ENCODE results near the gene SRSF10.
"Not testable (repeated sequence)": the region's sequence is repeated elsewhere in the genome, so short reads cannot be mapped to it uniquely, and the experiment has no call there.

SRSF10 gene

DNA sequence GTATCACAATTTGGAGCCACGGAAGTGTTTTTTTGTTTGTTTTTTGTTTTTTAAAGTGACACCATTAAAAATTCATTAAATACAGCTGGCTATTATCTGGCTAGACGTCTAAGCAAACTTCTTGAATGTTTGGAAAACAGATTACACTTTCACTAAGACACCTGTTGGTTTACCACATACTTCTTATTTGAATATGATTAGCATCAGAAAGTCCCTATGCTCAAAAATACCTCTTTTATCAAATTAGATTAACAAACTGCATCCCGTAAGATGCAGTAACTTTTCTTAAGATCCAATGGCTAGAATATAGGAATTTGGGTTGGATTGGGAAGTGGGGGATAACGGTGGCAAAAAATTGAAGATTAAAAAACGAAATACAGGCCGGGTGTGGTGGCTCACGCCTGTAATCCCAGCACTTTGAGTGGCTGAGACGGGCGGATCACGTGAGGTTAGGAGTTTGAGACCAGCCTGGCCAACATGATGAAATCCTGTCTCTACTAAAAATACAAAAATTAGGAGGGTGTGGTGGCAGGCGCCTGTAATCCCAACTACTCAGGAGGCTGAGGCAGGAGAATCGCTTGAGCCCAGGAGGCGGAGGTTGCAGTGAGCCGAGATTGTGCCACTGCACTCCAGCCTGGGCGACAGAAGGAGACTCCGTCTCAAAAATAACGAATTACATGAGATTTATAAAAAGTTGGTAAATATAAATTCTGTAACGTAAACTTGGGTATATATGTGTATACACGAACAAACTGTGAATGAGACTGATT is 21.9 kb downstream of the SRSF10 start:
- DNase-seq: not testable (repeated sequence)

DNA sequence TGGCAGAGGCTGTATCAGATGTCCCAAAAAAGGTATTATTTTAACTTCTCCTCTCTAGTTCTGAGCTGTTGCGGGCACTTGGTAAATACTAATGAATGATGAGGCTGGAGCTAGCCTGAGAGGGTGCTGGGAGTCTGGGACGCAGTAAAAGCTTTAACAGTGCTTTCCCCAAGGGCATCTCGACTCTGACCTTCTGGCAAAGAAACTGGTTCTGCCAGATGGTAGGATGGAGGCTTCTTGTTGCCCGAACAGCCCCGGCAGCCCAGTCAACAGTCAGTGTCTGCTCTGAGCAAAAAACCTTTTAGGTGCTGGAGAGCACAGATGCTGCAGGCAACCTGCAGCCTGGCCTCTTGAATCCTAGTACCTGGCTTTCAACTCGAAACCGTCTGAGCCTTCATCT is 23.0 kb downstream of the SRSF10 start:
- no peak for DNase-seq

DNA sequence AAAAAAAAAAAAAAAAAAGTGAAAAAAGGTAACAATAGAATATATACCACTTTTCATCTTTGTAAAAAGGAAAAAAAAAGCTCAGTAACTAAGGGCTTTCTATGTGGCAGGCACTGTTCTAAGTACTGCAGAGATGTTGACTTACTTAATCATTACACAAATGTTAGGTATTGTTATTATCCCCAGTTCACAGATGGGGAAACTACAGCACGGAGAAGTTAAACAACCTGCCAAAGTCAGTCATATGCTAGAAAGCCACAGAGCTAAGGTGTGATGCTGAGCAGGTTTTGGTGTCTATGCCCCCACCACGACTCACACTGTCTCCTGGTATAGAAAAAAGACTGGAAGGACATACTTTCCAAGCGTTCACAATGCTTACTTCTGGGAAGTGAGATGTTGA is 27.1 kb downstream of the SRSF10 start:
- DNase-seq: no peak

DNA sequence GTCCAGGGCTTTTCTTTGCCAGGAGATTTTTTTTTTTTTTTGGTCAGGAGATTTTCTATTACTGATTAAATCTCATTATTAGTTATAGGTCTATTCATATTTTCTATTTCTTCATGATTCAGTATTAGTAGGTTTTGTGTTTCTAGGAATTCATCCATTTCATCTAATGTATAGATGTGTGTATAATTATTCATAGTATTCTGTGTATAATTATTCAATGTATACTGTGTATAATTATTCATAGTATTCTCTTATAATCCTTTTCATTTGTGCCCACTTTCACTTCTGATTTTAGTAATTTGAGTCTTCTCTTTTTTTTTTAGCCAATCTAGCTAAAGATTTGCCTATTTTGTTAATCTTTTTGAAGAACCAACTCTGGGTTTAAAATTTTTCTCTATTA is 32.8 kb downstream of the SRSF10 start:
- DNase-seq: no peak

DNA sequence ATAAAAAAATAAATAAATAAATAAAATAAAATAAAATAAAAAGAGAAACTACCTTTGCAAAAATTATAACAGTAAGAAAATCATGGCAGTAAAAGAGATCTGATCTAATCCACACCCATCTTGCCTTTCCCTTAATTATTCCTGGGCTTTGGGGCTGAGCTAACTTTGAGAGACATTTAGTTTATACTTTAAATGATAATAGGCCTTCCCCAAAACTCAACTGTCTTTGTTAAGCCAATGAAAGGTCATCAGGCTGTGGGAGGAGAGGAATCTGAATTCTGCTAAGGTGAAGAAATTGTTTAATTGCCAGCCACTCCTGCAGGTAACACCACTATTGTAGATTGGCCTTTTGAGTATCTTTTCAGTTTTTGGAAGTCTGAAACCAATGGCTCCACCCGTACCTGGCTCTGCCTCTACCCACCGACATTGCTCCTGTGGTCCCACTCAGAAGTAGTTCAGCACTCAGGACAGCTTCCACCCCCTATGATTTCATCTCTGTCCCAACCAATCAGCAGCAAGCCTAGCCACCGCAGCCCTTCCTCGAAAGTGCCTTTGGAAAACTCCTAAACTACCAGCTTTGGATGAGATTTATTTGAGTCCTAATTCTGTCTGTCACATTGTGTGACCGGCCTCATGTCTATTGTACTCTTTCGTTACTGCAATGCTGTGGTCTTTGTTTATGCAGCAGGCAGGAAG is 43.5 kb downstream of the SRSF10 start:
- DNase-seq: no peak

DNA sequence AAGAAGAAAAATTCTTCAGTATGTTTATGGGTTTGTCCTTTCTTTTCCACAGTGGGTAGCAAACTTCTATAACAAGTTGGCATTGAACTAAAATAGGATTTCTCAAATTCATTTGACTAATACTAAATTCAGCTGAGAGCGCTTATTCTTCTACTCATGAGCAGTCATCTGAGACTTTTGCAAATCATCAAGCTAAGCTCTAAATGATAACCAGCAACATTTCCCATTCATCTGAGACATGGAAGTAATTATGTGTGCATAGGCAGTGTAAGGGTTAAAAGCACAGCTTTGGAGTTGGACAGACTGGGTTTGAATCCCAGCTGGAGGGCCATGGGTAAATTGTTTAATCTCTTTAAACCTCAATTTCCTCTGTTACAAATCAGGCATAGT is 48.6 kb downstream of the SRSF10 start:
- DNase-seq: no peak

DNA sequence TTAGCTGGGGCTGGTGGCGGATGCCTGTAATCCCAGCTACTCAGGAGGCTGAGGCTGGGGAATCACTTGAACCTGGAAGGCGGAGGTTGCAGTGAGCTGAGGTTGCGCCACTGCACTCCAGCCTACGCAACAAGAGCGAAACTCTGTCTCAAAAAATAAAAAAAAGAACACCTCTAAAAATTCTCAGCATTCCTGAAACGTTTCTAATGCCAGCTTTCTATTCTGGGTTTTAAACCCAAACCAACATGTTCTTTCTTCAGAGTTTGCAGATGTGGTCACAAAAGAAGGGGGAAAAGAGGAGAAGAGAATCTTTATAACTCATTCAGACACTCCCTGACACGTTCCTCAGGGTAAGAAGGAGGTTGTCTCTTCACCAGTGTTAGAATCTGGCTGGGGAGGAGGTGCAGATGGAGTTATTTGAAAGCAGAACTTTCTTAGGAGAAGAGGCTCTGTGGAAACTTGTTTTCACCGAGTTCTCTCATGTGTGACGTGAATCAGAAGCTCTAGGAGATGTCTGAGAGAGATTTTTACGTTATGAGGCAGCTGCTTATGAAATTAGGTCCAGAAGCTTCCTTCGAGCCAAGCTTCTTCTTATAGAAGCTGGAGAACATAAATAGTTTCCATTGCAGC is 49.2 kb downstream of the SRSF10 start:
- DNase-seq: no peak

DNA sequence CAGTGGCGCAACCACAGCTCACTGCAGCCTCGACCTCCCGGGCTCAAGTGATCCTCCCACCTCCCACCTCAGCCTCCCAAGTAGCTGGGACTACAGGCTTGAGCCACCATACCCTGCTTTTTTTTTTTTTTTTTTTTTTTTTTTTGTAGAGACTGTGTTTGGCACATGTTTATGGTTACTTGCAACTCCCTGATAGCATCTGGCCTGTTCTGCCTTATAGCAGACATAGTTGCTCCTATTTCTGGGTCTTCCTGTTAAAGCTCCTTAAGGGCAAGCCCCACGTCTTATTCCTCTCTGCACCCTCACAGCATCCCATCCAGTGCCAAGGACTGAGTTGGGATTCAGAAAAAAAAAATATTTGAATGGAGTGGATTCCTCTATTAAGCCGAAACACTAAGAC is 49.9 kb downstream of the SRSF10 start:
- DNase-seq: no peak

DNA sequence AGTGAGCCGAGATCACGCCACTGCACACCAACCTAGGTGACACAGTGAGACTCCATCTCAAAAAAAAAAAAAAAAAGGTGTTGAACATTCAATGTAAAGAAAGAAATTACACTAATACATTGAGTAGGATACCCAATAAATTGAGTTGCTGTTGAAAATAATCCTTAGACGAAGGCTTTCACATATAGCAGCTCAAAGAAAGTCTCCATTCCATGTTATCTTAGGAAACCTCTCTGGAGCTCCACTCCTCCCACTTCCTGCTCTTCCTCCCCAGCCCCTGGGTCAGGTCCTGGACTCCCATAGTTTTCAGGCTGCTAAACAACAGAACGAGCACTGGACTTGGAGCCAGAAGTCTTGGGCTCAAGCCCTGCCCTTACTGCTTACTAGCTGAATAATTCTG is 51.3 kb downstream of the SRSF10 start:
- no peak for DNase-seq

DNA sequence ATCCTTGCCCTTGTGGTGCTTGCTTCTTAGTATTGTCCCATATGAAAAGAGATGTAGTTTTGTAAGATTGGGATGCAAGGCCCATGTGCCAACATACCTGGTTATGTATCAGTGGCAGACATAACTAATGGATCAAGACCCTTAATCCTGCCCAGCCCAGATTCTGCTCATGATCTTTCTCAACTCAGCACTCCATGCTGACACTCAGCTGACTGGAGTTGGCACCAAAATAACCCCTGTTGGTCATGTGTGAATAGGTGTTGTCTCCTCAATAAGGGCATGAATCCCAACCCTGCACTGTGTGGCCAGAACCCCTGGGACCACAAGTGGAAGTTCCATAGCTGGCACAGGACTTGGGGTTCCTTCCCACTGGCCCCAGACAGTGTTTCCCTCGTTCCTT is 53.0 kb downstream of the SRSF10 start:
- DNase-seq: no peak

DNA sequence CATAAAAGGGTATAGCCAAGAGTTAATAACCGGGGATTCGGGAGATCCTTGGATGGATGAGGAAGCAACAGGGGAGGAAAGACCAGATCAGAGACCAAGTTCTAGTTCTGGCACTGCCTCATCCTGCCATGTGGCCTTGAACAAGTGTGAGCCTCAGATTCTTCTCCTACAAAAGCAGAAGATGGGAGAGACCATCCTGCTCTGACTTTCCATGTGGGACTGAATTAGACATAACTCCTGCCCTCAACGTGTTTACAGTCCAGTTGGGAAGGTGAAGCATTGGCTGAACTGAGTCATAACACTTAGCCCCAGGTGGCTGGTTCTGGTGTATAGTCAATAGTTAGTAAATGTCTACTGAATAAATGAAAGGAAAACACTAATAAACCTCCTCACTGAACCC is 54.8 kb downstream of the SRSF10 start:
- no peak for DNase-seq

DNA sequence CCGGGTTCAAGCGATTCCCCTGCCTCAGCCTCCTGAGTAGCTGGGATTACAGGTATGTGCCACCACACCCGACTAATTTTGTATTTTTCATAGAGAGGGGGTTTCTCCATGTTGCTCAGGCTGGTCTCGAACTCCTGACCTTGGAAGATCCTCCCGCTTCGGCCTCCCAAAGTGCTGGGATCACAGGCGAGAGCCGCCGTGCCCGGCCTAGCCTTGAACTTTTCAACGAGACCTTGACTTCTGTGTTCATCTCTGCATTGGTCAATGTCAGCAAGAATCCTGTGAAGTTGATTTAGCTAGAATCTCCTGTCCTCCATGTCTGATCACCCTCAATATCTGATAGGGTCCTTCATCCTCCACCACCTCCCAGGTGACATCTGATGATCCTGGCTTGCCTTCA is 55.5 kb downstream of the SRSF10 start:
- DNase-seq: no peak

DNA sequence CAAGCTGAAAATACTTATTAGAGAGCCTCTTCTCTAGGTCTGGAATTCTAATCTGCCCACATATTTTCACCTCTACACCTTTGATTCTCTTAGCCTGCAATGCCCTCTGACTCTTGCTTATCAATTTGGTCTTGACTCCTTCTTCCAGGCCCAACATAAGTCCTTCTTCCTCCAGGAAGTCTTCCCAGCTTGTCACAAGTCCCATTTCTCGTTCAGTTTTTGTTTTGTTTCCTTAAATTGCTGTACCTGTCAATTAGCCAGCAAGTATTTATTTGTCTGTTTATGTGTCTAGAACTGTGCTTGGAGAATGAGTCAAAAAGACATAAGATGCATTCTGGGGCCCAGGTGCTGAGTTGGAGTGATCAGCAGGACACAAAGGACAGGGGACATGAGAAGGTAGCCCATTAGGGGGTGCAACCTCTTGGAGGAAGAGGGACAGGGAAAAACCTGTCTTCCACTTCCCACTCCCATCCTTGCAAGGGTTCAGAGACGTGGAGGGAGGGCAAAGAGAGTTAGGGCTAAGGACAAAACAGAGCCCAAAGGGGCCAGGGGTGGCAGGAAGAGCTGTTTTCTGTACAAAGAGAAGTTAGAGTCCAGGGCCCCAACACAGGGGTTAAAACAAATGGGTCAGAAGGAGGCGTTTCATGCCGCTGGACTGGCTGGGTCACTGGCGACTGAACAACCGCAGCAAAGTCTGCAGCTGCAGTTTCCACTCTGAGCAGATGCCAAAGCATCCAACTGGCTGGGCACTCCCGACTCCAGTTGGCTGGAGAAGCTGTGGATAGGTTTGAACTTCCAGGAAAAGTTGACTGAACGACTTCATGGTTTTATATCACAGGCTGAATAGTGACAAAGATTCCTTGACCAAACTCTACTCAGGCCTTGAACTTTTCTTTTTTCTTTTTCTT is 56.3 kb downstream of the SRSF10 start:
- DNase-seq: no peak

DNA sequence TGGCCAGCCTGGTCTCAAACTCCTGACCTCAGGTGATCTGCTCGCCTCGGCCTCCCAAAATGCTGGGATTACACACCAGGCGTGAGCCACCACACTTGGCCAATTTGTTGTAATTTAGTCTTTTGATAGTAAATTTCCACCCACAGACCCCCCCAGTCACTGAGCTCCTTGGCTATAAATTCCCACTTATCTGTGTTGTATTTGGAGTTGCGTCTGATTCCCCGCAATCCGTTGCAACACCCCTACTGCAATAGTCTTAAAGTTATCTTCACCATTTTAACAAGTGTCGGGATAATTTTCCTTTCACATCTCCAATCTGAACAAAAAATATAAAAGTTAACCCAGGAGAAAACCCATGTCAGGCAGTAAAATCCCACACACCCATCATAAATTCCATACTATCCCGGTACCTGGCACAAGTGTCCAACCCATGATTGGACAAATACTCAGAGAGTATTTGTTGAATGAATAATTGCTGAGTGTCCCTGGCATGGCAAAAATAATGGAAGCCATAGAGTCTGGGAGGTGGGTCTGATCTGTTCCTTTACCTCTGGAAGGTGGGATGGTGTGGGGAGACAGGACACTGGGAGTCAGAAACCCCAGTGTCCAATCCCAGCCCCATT is 57.7 kb downstream of the SRSF10 start:
- DNase-seq: no peak

DNA sequence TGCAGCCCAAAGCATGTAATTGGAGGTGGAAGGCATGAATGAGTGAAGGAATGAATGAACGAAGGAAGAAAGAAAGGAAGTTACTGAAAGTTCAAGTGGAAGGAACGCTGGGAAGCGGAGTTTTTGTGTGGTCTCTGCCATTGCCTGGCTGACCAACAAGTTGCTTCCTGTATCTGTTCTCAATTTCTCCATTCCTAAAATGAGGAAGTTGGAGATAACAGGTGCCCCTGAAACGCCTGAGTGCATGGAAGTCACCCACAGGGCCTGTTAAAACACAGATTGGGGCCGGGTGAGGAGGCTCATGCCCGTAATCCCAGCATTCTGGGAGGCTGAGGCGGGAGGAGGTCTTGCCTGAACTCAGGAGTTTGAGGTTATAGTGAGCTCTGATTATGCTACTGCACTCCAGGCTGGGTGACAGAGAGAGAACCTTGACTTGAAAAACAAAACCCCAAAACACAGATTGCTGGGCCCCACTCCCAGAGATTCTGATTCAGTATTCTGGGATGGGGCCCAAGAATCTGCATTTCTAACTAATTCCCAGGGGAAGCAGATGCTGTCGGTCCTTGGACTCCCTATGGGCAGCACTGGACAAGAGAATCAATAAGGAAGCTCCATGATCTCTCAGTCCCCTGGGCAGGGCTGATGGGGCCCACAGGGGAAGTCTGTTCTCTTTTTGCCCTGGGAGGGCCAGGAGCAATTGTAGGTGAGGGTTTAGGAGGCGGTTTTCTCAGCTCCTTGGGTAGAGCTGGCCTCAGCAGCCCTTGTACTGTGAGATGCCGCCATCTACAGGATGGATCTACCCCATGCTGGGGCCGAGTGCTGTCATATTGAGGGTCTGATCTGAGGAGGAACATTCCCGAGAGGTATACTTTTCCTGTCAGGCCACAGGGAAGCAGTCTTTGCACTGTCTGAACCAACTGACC is 63.7 kb downstream of the SRSF10 start:
- peak; percentile 38 for DNase-seq

DNA sequence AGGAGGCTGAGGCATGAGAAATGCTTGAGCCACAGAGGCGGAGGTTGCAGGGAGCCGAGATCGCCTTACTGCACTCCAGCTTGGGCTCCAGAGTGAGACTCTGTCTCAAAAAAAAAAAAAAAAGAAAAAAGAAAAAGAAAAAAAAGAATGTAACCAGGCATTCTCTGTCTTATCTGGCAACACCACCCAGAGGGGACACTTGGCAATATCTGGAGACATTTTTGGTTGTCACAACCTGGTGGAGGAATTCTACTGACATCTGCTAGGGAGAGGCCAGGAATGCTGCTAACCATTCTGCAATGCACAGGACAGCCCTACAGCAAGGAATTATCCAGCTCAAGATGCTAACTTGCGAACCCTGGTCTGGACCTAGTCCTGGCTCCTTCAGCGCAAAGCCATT is 64.7 kb downstream of the SRSF10 start:
- DNase-seq: no peak

DNA sequence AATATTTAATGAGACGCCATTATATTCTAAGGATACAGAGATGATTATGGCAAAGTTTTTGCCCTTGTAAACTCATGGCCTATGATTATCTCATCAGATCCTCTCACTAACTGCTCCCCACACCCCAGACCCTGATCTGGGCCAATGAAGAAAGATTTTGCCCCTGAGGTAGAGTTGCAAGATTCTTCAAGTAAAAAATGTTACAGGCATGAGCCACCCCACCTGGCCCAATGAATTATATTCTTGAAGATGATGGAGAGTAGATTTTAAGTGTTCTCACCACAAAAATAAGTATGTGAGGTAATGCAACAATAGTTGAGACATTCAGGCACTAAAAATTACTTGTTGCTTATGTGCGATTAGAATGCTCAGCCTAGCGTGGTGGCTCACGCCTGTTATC is 65.2 kb downstream of the SRSF10 start:
- DNase-seq: no peak
